Small intestine (tissue), 7 donors: ENCODE data around the gene LDB3. TPM values are rescaled to one million over a fixed set of nuclear protein-coding genes. Genes with fewer than 3 reads are reported as not detected.
A peak's percentile ranks its signal among the peaks of the same experiment; 100 is the strongest.

Experiments used
- DNase-seq, 2 donors: peaks; one replicate each; pipeline versions ENCODE4 v3.0.0 to v3.0.0-alpha.2; 2013
- FAIRE-seq: peaks from 2 replicates; lab custom pipeline; 2012; peaks lifted over from hg19 to GRCh38; lab: Jason Lieb, UNC
- H3K27ac ChIP-seq, 3 donors: one replicate each; pipeline ENCODE4 v1.5.1; 2013; ENCODE audit warnings: low read length in 2 of 3, mild to moderate bottlenecking in 2 of 3, control low read depth in 1 of 3, inconsistent platforms in 1 of 3, low read depth in 1 of 3, moderate library complexity in 1 of 3
- H3K27me3 ChIP-seq, 3 donors: one replicate each; pipeline ENCODE4 v1.6.1; 2013; ENCODE audit warnings: low read length in 3 of 3, inconsistent platforms in 1 of 3; ENCODE audit not compliant: control insufficient read depth in 3 of 3, insufficient read depth in 3 of 3
- H3K36me3 ChIP-seq, 3 donors: one replicate each; pipeline ENCODE4 v1.6.1; 2013; ENCODE audit warnings: low read length in 3 of 3, inconsistent platforms in 1 of 3, low read depth in 1 of 3, mild to moderate bottlenecking in 1 of 3, moderate library complexity in 1 of 3; ENCODE audit not compliant: control insufficient read depth in 3 of 3, insufficient read depth in 2 of 3
- H3K4me1 ChIP-seq, 3 donors: one replicate each; pipeline ENCODE4 v1.6.1; 2013; ENCODE audit warnings: low read length in 2 of 3, inconsistent platforms in 1 of 3, low read depth in 1 of 3, mild to moderate bottlenecking in 1 of 3, moderate library complexity in 1 of 3; ENCODE audit not compliant: control insufficient read depth in 3 of 3, insufficient read depth in 2 of 3
- H3K4me3 ChIP-seq, 3 donors: one replicate each; pipeline ENCODE4 v1.5.1; 2013; ENCODE audit warnings: low read length in 3 of 3, control low read depth in 1 of 3, inconsistent platforms in 1 of 3, low read depth in 1 of 3, mild to moderate bottlenecking in 1 of 3, moderate library complexity in 1 of 3
- H3K9me3 ChIP-seq, 2 donors: one replicate each; pipeline ENCODE4 v1.6.1; 2013; ENCODE audit warnings: low read depth in 1 of 2, low read length in 1 of 2; ENCODE audit not compliant: control insufficient read depth in 2 of 2, insufficient read depth in 1 of 2
- WGBS, 3 donors: extraction: QIAGEN DNeasy Blood & Tissue Kit; methylation state at CpG; one replicate each; pipeline ENCODE4 v1.1.7; 2013; 5-methylcytosine and 5-hydroxymethylcytosine counted together
- polyA plus RNA-seq, 4 donors: library from polyadenylated mRNA; stranded (reverse) in 3 of 4; unstranded in 1 of 4; fragments of 200-250 nt in 3 of 4; fragments of 120-200 nt in 1 of 4; gene quantifications; one replicate each; pipeline versions ENCODE4 v1.2.1 to v1.2.3, GENCODE V29; 2013
- donor health status: healthy with polysubstance abuse.
- donor health status: control.
- donor health status: control.
- donor health status: Bipolar disorder and iron deficiency.
- donor health status: healthy.

Gene LDB3
- polyA plus RNA-seq, 4 donors: 0.45 to 2.2 (median 1.4) TPM

GRCh38 chr10:86753638-86754434 is 85.5 kb downstream of the LDB3 start:
- H3K4me1 ChIP-seq: peaks cover 3 to 36% (median 4%) of the 10 kb centered on the region in 3 donors
- peak overlapping the region in 1 of 3 donors; percentile 63 for H3K27ac ChIP-seq
- DNase-seq (peak in 1 of 2 donors; percentile 66), FAIRE-seq (no peak)
- no peaks in the 10 kb centered on the region for H3K36me3 ChIP-seq
- 82 to 88% (median 84%) methylated on average over 12 of the region's 12 CpGs for WGBS, 3 donors
- no peaks in the 10 kb centered on the region for H3K27me3 ChIP-seq
- H3K9me3 ChIP-seq: no peaks in the 10 kb centered on the region
- H3K4me3 ChIP-seq: no peak overlapping the region

- FAIRE-seq: no peak
- Histone ChIP-seq H3K36me3 (no peaks in the 10 kb centered on the region), H3K4me3 (peak overlapping the region; percentile 71 to 94 (median 82)), H3K9me3 (no peaks in the 10 kb centered on the region), H3K4me1 (peaks cover 3 to 40% (median 4%) of the 10 kb centered on the region in 3 donors), H3K27me3 (no peaks in the 10 kb centered on the region), H3K27ac (peak overlapping the region; percentile 84 to 97 (median 96))
- DNase-seq: no peak
- 2 to 3% (median 3%) methylated on average over 9 of the region's 9 CpGs for WGBS, 3 donors
Measured at GRCh38 chr10:86755454-86755739, 87.1 kb downstream of the LDB3 start.

- Histone ChIP-seq H3K36me3 (no peaks in the 10 kb centered on the region), H3K27ac (peak overlapping the region; percentile 84 to 97 (median 96)), H3K4me3 (peak overlapping the region; percentile 71 to 94 (median 82)), H3K9me3 (no peaks in the 10 kb centered on the region), H3K27me3 (no peaks in the 10 kb centered on the region), H3K4me1 (peaks cover 3 to 40% (median 4%) of the 10 kb centered on the region in 3 donors)
- FAIRE-seq (no peak), DNase-seq (peak; percentile 90 to 95)
- 1% methylated on average over 65 to 89 of the region's 89 CpGs for WGBS, 3 donors
Measured at GRCh38 chr10:86755740-86756510, 87.6 kb downstream of the LDB3 start.

- no peaks in the 10 kb centered on the region for H3K27me3 ChIP-seq
- peak within 1 kb of the TSS; percentile 84 to 97 (median 96) for H3K27ac ChIP-seq
- peak within 1 kb of the TSS; percentile 71 to 94 (median 82) for H3K4me3 ChIP-seq
- H3K9me3 ChIP-seq: no peaks in the 10 kb centered on the region
- H3K4me1 ChIP-seq: peaks cover 3 to 40% (median 4%) of the 10 kb centered on the region in 3 donors
- FAIRE-seq: no peak
- no peaks in the 10 kb centered on the region for H3K36me3 ChIP-seq
- WGBS, 3 donors: 0 to 1% (median 0%) methylated on average over 38 to 85 of the region's 85 CpGs
- peak in 1 of 2 donors; percentile 20 for DNase-seq
Measured at GRCh38 chr10:86756511-86757112, 88.3 kb downstream of the LDB3 start, which contains the start of gene BMPR1A. TSS of gene BMPR1A (plus strand) at chr10:86756619. CDS start at chr10:86876019, 119,400 bp downstream.

GRCh38 chr10:86757113-86757972 is 89.0 kb downstream of the LDB3 start:
- Histone ChIP-seq H3K27ac (peak overlapping the region; percentile 82 to 89 (median 83)), H3K36me3 (no peaks in the 10 kb centered on the region), H3K4me1 (peaks cover 3 to 35% (median 5%) of the 10 kb centered on the region in 3 donors), H3K4me3 (peak overlapping the region; percentile 71 to 94 (median 72)), H3K9me3 (no peaks in the 10 kb centered on the region), H3K27me3 (no peaks in the 10 kb centered on the region)
- WGBS, 3 donors: 3 to 4% (median 4%) methylated on average over 38 to 47 of the region's 47 CpGs
- DNase-seq: peak; percentile 65 to 75
- FAIRE-seq: no peak

GRCh38 chr10:86758189-86759072 is 90.1 kb downstream of the LDB3 start:
- DNase-seq (peak in 1 of 2 donors; percentile 27), FAIRE-seq (no peak)
- H3K36me3 ChIP-seq: no peaks in the 10 kb centered on the region
- peaks cover 0 to 24% (median 2%) of the 10 kb centered on the region in 3 donors for H3K4me1 ChIP-seq
- 23 to 32% (median 26%) methylated on average over 9 of the region's 9 CpGs for WGBS, 3 donors
- H3K4me3 ChIP-seq: peak overlapping the region in 2 of 3 donors; percentile 33 to 72
- H3K27ac ChIP-seq: peak overlapping the region in 1 of 3 donors; percentile 82
- H3K27me3 ChIP-seq: no peaks in the 10 kb centered on the region
- no peaks in the 10 kb centered on the region for H3K9me3 ChIP-seq

GRCh38 chr10:86759073-86759672 is 90.9 kb downstream of the LDB3 start:
- Histone ChIP-seq H3K9me3 (no peaks in the 10 kb centered on the region), H3K36me3 (no peaks in the 10 kb centered on the region), H3K27ac (peak overlapping the region in 1 of 3 donors; percentile 11), H3K4me1 (peaks cover 0 to 18% (median 2%) of the 10 kb centered on the region in 3 donors), H3K27me3 (no peaks in the 10 kb centered on the region), H3K4me3 (peak overlapping the region in 1 of 3 donors; percentile 3)
- WGBS, 3 donors: 22 to 34% (median 29%) methylated on average over 3 of the region's 3 CpGs
- peak in 1 of 2 donors; percentile 25 for DNase-seq
- no peak for FAIRE-seq
